Urinary bladder (tissue), 4 donors: Measurements from ENCODE around the gene AMOTL2. TPM values are rescaled to one million over a fixed set of nuclear protein-coding genes. Genes with fewer than 3 reads are reported as not detected.

Experiments
- DNase-seq: peaks from one replicate; pipeline ENCODE4 v3.0.0-alpha.2; 2015; ENCODE audit errors: extremely low spot score
- H3K27ac ChIP-seq: one replicate; pipeline ENCODE4 v1.5.1; 2013; ENCODE audit warnings: low read depth, mild to moderate bottlenecking, moderate library complexity
- H3K36me3 ChIP-seq: one replicate; pipeline ENCODE4 v1.6.1; 2013; ENCODE audit warnings: mild to moderate bottlenecking, moderate library complexity; ENCODE audit not compliant: insufficient read depth
- H3K4me1 ChIP-seq: one replicate; pipeline ENCODE4 v1.6.1; 2013; ENCODE audit warnings: mild to moderate bottlenecking, moderate library complexity; ENCODE audit not compliant: insufficient read depth
- H3K4me3 ChIP-seq: one replicate; pipeline ENCODE4 v1.5.1; 2013; ENCODE audit warnings: low read depth, low read length
- WGBS: extraction: QIAGEN DNeasy Blood & Tissue Kit; methylation state at CpG from one replicate; pipeline ENCODE4 v1.1.7; 2013; 5-methylcytosine and 5-hydroxymethylcytosine counted together
- polyA plus RNA-seq: library from polyadenylated mRNA; stranded (reverse); fragments of 200-250 nt; gene quantifications from one replicate; pipeline ENCODE4 v1.2.3, GENCODE V29; 2013
- total RNA-seq: library from RNA; depleted of rRNA; stranded (reverse); fragments of >200 nt; gene quantifications from one replicate; pipeline ENCODE4 v1.2.3, GENCODE V29; 2014
- donor health status: healthy with polysubstance abuse.
- donor health status: healthy.

AMOTL2 gene
- total and polyA plus RNA-seq, 2 donors = 37.0 to 49.6 TPM

GRCh38 chr3:134357261-134357913 is 16.9 kb downstream of the AMOTL2 start:
- 49% methylated on average over 10 of the region's 10 CpGs for WGBS
- Histone ChIP-seq H3K4me1 (no peaks in the 10 kb centered on the region), H3K4me3 (no peak overlapping the region), H3K27ac (peak overlapping the region; percentile 2), H3K36me3 (no peaks in the 10 kb centered on the region)
- no peak for DNase-seq

- no peak overlapping the region for H3K27ac ChIP-seq
- no peak for DNase-seq
- no peak overlapping the region for H3K4me3 ChIP-seq
- H3K36me3 ChIP-seq = no peaks in the 10 kb centered on the region
- no peaks in the 10 kb centered on the region for H3K4me1 ChIP-seq
- WGBS = 83% methylated on average over 9 of the region's 9 CpGs
These were observed 17.7 kb downstream of the AMOTL2 start for GRCh38 chr3:134356411-134357040.

- H3K4me1 ChIP-seq = no peaks in the 10 kb centered on the region
- WGBS = 81% methylated on average over 5 of the region's 5 CpGs
- H3K27ac ChIP-seq = no peak overlapping the region
- no peak for DNase-seq
- no peak overlapping the region for H3K4me3 ChIP-seq
- no peaks in the 10 kb centered on the region for H3K36me3 ChIP-seq
These were observed 18.8 kb downstream of the AMOTL2 start for GRCh38 chr3:134355416-134355815.

- no peak for DNase-seq
- no peaks in the 10 kb centered on the region for H3K4me1 ChIP-seq
- H3K36me3 ChIP-seq = no peaks in the 10 kb centered on the region
- H3K4me3 ChIP-seq = no peak overlapping the region
- WGBS = 85% methylated on average over 7 of the region's 7 CpGs
- no peak overlapping the region for H3K27ac ChIP-seq
These were observed 19.5 kb downstream of the AMOTL2 start for GRCh38 chr3:134354612-134355251.

GRCh38 chr3:134353831-134354611 is 20.2 kb downstream of the AMOTL2 start:
- no peaks in the 10 kb centered on the region for H3K36me3 ChIP-seq
- H3K27ac ChIP-seq = no peak overlapping the region
- 82% methylated on average over 7 of the region's 7 CpGs for WGBS
- no peak for DNase-seq
- no peaks in the 10 kb centered on the region for H3K4me1 ChIP-seq
- H3K4me3 ChIP-seq = no peak overlapping the region

- Histone ChIP-seq H3K4me1 (no peaks in the 10 kb centered on the region), H3K36me3 (no peaks in the 10 kb centered on the region), H3K4me3 (no peak overlapping the region), H3K27ac (no peak overlapping the region)
- no peak for DNase-seq
- WGBS = 74% methylated on average over 8 of the region's 8 CpGs
These were observed 20.9 kb downstream of the AMOTL2 start for GRCh38 chr3:134353171-134353825.

GRCh38 chr3:134352031-134352671 is 22.1 kb downstream of the AMOTL2 start:
- 93% methylated on average over 4 of the region's 4 CpGs for WGBS
- H3K4me3 ChIP-seq = no peak overlapping the region
- H3K4me1 ChIP-seq = no peaks in the 10 kb centered on the region
- H3K27ac ChIP-seq = no peak overlapping the region
- H3K36me3 ChIP-seq = no peaks in the 10 kb centered on the region
- no peak for DNase-seq

GRCh38 chr3:134351427-134351826 is 22.8 kb downstream of the AMOTL2 start:
- H3K36me3 ChIP-seq = no peaks in the 10 kb centered on the region
- H3K4me3 ChIP-seq = no peak overlapping the region
- no peak overlapping the region for H3K27ac ChIP-seq
- DNase-seq = no peak
- 82% methylated on average over 5 of the region's 5 CpGs for WGBS
- H3K4me1 ChIP-seq = no peaks in the 10 kb centered on the region

- H3K27ac ChIP-seq = no peak overlapping the region
- H3K4me3 ChIP-seq = no peak overlapping the region
- no peaks in the 10 kb centered on the region for H3K4me1 ChIP-seq
- no peak for DNase-seq
- WGBS = 78% methylated on average over 4 of the region's 4 CpGs
- H3K36me3 ChIP-seq = no peaks in the 10 kb centered on the region
These were observed 23.4 kb downstream of the AMOTL2 start for GRCh38 chr3:134350861-134351311.

GRCh38 chr3:134350266-134350665 is 24.0 kb downstream of the AMOTL2 start:
- WGBS = 92% methylated on average over 3 of the region's 3 CpGs
- Histone ChIP-seq H3K36me3 (no peaks in the 10 kb centered on the region), H3K4me1 (no peaks in the 10 kb centered on the region), H3K27ac (no peak overlapping the region), H3K4me3 (no peak overlapping the region)
- DNase-seq = no peak

GRCh38 chr3:134348524-134348923 is 25.7 kb downstream of the AMOTL2 start:
- WGBS = 72% methylated on average over 4 of the region's 4 CpGs
- no peaks in the 10 kb centered on the region for H3K36me3 ChIP-seq
- no peak overlapping the region for H3K4me3 ChIP-seq
- H3K4me1 ChIP-seq = no peaks in the 10 kb centered on the region
- H3K27ac ChIP-seq = no peak overlapping the region
- no peak for DNase-seq

GRCh38 chr3:134347551-134347950 is 26.7 kb downstream of the AMOTL2 start:
- H3K4me3 ChIP-seq = no peak overlapping the region
- WGBS = 95% methylated on average over 3 of the region's 3 CpGs
- no peaks in the 10 kb centered on the region for H3K36me3 ChIP-seq
- DNase-seq = no peak
- no peaks in the 10 kb centered on the region for H3K4me1 ChIP-seq
- no peak overlapping the region for H3K27ac ChIP-seq

- Histone ChIP-seq H3K4me1 (no peaks in the 10 kb centered on the region), H3K4me3 (no peak overlapping the region), H3K27ac (no peak overlapping the region), H3K36me3 (no peaks in the 10 kb centered on the region)
- no peak for DNase-seq
- WGBS = 51% methylated on average over 1 of the region's 1 CpG
These were observed 27.5 kb downstream of the AMOTL2 start for GRCh38 chr3:134346744-134347143.
